ENCODE results near the gene GGCX. TPM values are rescaled to one million over a fixed set of nuclear protein-coding genes. Genes with fewer than 3 reads are reported as not detected.

GGCX gene
- total and polyA plus RNA-seq, 2 of the 13 experiments (the other 11 are each of a cell fraction or from before 2014, with no cell fraction given), result 72.5 to 103 TPM

DNA sequence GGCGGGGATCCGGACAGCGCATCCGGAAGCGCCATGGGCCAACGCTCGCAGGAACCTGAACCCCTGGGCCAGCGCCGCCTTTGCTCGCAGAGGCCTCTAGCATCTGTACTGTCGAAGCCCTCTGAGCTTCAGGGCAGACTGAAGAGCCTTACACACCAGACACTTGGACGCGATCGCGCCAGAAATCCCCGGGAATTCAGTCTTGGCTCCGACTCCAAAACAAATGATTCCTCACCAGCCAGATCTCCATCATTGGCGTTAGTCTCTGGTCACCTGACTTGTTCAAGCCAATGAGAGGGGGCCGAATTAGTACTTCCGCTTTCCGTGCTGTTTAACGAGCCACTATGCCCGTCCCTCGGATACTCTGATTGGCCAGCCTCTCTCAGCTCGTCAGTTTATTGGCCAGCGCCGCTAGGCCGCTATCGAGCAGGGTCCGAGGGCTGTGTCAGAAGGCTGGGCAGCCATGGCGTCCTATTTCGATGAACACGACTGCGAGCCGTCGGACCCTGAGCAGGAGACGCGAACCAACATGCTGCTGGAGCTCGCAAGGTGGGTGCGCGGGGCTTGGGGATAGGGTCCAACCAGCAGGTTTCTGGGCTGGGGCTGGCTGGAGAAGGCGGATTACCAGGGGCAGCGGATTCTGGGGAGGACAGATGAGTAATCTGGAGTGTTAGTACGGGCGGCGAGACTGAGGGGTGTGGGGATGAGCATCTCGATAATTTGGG, 34.2 kb upstream of the GGCX start, which contains the start of gene RNF181 (continued):
- TF ChIP-seq, protein P1, sequence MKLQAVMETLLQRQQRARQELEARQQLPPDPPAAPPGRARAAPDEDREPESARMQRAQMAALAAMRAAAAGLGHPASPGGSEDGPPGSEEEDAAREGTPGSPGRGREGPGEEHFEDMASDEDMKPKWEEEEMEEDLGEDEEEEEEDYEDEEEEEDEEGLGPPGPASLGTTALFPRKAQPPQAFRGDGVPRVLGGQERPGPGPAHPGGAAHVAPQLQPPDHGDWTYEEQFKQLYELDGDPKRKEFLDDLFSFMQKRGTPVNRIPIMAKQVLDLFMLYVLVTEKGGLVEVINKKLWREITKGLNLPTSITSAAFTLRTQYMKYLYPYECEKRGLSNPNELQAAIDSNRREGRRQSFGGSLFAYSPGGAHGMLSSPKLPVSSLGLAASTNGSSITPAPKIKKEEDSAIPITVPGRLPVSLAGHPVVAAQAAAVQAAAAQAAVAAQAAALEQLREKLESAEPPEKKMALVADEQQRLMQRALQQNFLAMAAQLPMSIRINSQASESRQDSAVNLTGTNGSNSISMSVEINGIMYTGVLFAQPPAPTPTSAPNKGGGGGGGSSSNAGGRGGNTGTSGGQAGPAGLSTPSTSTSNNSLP (IDR thresholded peaks at IDR 0.05; ENCODE audit: low read depth, low read length), result 0 out of 2 replicates have a peak, but pooled peaks have one; percentile 4
- TF ChIP-seq ZSCAN30 (CRISPR knock-in tag; IDR thresholded peaks at IDR 0.05) (no peak; the same call in 1 of the 2 replicates), PRMT3 (CRISPR knock-in tag; IDR thresholded peaks at IDR 0.05; ENCODE audit: borderline replicate concordance, low read depth) (no peak), MBNL3 (CRISPR knock-in tag; conservative IDR thresholded peaks at IDR 0.05) (no peak), ZNF101 (CRISPR knock-in tag; IDR thresholded peaks at IDR 0.05; ENCODE audit: borderline replicate concordance, low read depth) (no peak), HNRNPL (IDR thresholded peaks at IDR 0.05; ENCODE audit: low read depth, low read length) (0 out of 2 replicates have a peak, but pooled peaks have one; percentile 9), ATF7 (IDR thresholded peaks at IDR 0.05) (no peak), ATF7 (CRISPR knock-in tag; IDR thresholded peaks at IDR 0.05) (peak; percentile 76; the same call in 1 of the 2 replicates), CEBPB (IDR thresholded peaks at IDR 0.05; ENCODE audit: borderline replicate concordance, low read depth, low read length) (no peak), ZNF891 (CRISPR knock-in tag; IDR thresholded peaks at IDR 0.05) (peak; percentile 92), ZNF709 (CRISPR knock-in tag; IDR thresholded peaks at IDR 0.05) (peak; percentile 74; the same call in 1 of the 2 replicates), LCORL (IDR thresholded peaks at IDR 0.05) (no peak), LCORL (CRISPR knock-in tag; IDR thresholded peaks at IDR 0.05) (peak; percentile 71), CAMTA2 (CRISPR knock-in tag; IDR thresholded peaks at IDR 0.05; ENCODE audit: borderline replicate concordance) (peak; percentile 76; the same call in 1 of the 2 replicates), ZNF780A (CRISPR knock-in tag; IDR thresholded peaks at IDR 0.05) (peak; percentile 76)
- TF ChIP-seq, protein P2, sequence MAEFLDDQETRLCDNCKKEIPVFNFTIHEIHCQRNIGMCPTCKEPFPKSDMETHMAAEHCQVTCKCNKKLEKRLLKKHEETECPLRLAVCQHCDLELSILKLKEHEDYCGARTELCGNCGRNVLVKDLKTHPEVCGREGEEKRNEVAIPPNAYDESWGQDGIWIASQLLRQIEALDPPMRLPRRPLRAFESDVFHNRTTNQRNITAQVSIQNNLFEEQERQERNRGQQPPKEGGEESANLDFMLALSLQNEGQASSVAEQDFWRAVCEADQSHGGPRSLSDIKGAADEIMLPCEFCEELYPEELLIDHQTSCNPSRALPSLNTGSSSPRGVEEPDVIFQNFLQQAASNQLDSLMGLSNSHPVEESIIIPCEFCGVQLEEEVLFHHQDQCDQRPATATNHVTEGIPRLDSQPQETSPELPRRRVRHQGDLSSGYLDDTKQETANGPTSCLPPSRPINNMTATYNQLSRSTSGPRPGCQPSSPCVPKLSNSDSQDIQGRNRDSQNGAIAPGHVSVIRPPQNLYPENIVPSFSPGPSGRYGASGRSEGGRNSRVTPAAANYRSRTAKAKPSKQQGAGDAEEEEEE (CRISPR knock-in tag; IDR thresholded peaks at IDR 0.05; ENCODE audit: borderline replicate concordance), result no peak
- TF ChIP-seq, protein P3, sequence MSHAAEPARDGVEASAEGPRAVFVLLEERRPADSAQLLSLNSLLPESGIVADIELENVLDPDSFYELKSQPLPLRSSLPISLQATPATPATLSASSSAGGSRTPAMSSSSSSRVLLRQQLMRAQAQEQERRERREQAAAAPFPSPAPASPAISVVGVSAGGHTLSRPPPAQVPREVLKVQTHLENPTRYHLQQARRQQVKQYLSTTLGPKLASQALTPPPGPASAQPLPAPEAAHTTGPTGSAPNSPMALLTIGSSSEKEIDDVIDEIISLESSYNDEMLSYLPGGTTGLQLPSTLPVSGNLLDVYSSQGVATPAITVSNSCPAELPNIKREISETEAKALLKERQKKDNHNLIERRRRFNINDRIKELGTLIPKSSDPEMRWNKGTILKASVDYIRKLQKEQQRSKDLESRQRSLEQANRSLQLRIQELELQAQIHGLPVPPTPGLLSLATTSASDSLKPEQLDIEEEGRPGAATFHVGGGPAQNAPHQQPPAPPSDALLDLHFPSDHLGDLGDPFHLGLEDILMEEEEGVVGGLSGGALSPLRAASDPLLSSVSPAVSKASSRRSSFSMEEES (CRISPR knock-in tag; IDR thresholded peaks at IDR 0.05), result peak; percentile 63; the same call in 1 of the 2 replicates
- TF ChIP-seq, protein P4, sequence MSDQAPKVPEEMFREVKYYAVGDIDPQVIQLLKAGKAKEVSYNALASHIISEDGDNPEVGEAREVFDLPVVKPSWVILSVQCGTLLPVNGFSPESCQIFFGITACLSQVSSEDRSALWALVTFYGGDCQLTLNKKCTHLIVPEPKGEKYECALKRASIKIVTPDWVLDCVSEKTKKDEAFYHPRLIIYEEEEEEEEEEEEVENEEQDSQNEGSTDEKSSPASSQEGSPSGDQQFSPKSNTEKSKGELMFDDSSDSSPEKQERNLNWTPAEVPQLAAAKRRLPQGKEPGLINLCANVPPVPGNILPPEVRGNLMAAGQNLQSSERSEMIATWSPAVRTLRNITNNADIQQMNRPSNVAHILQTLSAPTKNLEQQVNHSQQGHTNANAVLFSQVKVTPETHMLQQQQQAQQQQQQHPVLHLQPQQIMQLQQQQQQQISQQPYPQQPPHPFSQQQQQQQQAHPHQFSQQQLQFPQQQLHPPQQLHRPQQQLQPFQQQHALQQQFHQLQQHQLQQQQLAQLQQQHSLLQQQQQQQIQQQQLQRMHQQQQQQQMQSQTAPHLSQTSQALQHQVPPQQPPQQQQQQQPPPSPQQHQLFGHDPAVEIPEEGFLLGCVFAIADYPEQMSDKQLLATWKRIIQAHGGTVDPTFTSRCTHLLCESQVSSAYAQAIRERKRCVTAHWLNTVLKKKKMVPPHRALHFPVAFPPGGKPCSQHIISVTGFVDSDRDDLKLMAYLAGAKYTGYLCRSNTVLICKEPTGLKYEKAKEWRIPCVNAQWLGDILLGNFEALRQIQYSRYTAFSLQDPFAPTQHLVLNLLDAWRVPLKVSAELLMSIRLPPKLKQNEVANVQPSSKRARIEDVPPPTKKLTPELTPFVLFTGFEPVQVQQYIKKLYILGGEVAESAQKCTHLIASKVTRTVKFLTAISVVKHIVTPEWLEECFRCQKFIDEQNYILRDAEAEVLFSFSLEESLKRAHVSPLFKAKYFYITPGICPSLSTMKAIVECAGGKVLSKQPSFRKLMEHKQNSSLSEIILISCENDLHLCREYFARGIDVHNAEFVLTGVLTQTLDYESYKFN (CRISPR knock-in tag; conservative IDR thresholded peaks at IDR 0.05), result peak; percentile 34; the same call in 1 of the 2 replicates
- TF ChIP-seq, protein P5, sequence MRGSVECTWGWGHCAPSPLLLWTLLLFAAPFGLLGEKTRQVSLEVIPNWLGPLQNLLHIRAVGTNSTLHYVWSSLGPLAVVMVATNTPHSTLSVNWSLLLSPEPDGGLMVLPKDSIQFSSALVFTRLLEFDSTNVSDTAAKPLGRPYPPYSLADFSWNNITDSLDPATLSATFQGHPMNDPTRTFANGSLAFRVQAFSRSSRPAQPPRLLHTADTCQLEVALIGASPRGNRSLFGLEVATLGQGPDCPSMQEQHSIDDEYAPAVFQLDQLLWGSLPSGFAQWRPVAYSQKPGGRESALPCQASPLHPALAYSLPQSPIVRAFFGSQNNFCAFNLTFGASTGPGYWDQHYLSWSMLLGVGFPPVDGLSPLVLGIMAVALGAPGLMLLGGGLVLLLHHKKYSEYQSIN (CRISPR knock-in tag; IDR thresholded peaks at IDR 0.05; ENCODE audit: borderline replicate concordance), result no peak; the same call in 1 of the 2 replicates

All from HepG2 (cell line).